ENCODE measurements around the gene PHF13. TPM values are rescaled to one million over a fixed set of nuclear protein-coding genes. Genes with fewer than 3 reads are reported as not detected.

PHF13 gene
- total and polyA plus RNA-seq, 9 donors = 11.0 to 32.4 (median 15.8) TPM

DNA sequence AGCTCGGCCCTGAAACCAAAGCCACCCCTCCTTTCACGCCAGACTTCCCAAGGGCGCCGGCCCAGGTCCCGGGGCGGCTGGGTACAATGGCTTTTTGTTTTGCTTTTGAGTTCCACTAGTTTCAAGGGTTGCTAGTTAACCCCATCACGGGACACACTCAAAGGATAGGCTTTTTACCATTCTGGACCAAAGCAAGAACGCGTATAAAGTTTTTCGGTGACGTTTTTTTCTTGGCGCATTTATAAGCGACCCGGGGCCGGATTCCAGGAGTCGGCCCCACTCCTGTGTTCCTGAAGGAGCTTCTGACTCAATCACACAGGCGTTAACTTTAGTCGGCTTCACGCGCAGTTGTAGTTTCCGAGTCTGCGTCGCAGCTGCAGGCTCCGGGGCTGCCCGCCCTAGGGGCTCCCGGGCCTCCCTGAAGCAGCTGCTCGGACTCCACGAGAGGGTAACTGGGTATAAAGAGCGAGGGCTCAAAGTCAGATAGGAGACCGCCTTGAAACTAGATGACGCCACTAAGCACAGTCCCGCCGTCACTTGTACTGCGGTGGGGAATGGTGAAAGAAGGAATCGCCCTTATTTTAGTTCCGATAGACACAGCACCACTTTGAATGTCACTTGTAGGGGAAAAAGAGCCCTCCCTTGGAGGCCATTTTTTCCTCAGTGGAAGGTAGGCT is 10.2 kb upstream of the PHF13 start:
- intact Hi-C loops (cut with DNase I) = no loop called here
- H3K4me1 ChIP-seq (ENCODE audit: insufficient read depth) = peaks cover 12% of the 10 kb centered on the region
- TF ChIP-seq, protein P1, sequence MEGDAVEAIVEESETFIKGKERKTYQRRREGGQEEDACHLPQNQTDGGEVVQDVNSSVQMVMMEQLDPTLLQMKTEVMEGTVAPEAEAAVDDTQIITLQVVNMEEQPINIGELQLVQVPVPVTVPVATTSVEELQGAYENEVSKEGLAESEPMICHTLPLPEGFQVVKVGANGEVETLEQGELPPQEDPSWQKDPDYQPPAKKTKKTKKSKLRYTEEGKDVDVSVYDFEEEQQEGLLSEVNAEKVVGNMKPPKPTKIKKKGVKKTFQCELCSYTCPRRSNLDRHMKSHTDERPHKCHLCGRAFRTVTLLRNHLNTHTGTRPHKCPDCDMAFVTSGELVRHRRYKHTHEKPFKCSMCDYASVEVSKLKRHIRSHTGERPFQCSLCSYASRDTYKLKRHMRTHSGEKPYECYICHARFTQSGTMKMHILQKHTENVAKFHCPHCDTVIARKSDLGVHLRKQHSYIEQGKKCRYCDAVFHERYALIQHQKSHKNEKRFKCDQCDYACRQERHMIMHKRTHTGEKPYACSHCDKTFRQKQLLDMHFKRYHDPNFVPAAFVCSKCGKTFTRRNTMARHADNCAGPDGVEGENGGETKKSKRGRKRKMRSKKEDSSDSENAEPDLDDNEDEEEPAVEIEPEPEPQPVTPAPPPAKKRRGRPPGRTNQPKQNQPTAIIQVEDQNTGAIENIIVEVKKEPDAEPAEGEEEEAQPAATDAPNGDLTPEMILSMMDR (IDR thresholded peaks at IDR 0.05) = no peak
- TF ChIP-seq EP300 (IDR thresholded peaks at IDR 0.05) = no peak
- no peak for TF ChIP-seq POLR2A (IDR thresholded peaks at IDR 0.05)
- H3K27ac ChIP-seq = peak overlapping the region; percentile 98 to 99
- 0 to 1% (median 0%) methylated on average over 36 of the region's 36 CpGs for WGBS, 3 donors
- no peaks in the 10 kb centered on the region for H3K27me3 ChIP-seq
- DNase-seq = peak; percentile 65 to 79 (median 76)
- H3K4me3 ChIP-seq = peak overlapping the region; percentile 45
- no peaks in the 10 kb centered on the region for H3K36me3 ChIP-seq
- no peaks in the 10 kb centered on the region for H3K9me3 ChIP-seq

DNA sequence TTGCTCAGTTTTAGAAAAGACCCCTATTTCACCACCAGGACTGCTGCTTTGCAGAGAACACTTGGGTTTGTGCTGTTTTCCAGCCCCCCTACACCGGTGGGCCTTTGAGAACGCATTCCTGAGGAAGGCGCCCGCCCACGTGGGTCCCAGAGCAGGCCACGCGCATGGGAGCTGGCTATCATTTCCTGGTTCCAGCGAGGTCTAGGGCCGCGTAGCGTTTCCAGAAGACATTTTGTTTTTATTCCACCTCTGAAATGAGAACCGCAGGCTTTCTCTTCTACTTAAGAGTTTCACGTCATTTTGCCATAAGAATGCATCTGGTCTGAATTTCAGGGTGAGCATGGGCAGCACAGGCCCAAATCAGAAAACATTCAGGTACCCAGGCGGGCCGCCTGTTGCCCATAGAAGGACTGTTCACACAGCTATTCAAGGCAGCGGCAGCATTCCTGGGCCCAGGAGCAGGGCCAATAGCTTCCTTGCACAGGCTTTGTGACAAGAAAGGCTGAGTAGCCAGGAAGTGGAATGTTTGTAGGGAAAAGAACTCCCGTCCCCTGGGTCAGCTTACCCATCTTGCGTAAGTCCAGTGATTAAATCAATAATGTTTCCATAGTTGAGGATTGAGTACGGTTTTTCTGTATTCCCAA is 9.5 kb upstream of the PHF13 start:
- H3K36me3 ChIP-seq = no peaks in the 10 kb centered on the region
- peak; percentile 76 to 84 (median 79) for DNase-seq
- TF ChIP-seq EP300 (IDR thresholded peaks at IDR 0.05) = no peak
- TF ChIP-seq, protein P1 (IDR thresholded peaks at IDR 0.05) = peak; percentile 6 to 51 (median 38)
- peak overlapping the region; percentile 45 for H3K4me3 ChIP-seq
- no peaks in the 10 kb centered on the region for H3K9me3 ChIP-seq
- peaks cover 8% of the 10 kb centered on the region for H3K4me1 ChIP-seq (ENCODE audit: insufficient read depth)
- WGBS, 3 donors = 3 to 7% (median 5%) methylated on average over 19 of the region's 19 CpGs
- no peaks in the 10 kb centered on the region for H3K27me3 ChIP-seq
- intact Hi-C loops (cut with DNase I) = no loop called here
- H3K27ac ChIP-seq = peak overlapping the region; percentile 98 to 99

DNA sequence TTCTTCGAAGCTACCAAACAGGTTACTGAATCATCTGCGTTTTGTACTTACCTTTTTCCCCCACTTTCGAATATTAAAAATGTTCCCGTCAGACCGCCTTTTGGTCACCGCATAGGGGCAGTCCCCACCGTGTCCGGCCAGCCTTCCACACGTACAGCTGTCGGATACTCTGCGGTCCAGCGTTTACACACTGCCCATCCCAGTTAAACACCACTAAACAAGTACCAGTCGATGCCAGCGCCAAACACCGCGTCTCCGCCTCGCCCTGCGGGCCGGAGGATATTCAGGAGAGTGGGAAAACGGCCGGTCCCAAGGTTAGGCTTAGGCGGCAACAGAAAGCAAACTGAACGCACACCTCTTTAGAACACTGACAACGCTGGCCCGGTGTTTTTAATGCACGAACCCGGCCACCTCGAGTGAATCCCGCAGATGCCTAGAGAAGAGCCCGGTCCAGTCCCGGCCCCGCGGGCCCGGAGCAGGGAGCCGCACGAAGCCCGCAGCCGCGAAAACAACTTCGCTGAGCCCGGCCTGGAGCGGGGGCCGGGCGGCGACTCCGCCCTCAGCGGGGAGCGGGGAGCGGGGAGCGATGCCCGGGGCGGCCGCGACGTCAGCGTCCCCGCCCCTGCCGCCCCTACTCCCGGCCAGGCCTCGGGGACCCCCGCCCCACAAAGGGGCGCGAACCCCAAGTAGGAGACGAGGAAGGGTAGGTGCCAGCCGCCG is 730 bp upstream of the PHF13 start:
- peak overlapping the region; percentile 58 for H3K4me3 ChIP-seq
- H3K27ac ChIP-seq = peak overlapping the region; percentile 82 to 98
- H3K9me3 ChIP-seq = no peaks in the 10 kb centered on the region
- peak in 3 of 5 donors; percentile 50 to 64 (median 63) for DNase-seq
- TF ChIP-seq POLR2A (IDR thresholded peaks at IDR 0.05) = peak; percentile 45
- TF ChIP-seq, protein P1 (IDR thresholded peaks at IDR 0.05) = no peak
- no peaks in the 10 kb centered on the region for H3K36me3 ChIP-seq
- WGBS, 3 donors = 0 to 1% (median 0%) methylated on average over 51 to 67 of the region's 67 CpGs
- peaks cover 6% of the 10 kb centered on the region for H3K4me1 ChIP-seq (ENCODE audit: insufficient read depth)
- intact Hi-C loops (cut with DNase I) = no loop called here
- H3K27me3 ChIP-seq = no peaks in the 10 kb centered on the region

DNA sequence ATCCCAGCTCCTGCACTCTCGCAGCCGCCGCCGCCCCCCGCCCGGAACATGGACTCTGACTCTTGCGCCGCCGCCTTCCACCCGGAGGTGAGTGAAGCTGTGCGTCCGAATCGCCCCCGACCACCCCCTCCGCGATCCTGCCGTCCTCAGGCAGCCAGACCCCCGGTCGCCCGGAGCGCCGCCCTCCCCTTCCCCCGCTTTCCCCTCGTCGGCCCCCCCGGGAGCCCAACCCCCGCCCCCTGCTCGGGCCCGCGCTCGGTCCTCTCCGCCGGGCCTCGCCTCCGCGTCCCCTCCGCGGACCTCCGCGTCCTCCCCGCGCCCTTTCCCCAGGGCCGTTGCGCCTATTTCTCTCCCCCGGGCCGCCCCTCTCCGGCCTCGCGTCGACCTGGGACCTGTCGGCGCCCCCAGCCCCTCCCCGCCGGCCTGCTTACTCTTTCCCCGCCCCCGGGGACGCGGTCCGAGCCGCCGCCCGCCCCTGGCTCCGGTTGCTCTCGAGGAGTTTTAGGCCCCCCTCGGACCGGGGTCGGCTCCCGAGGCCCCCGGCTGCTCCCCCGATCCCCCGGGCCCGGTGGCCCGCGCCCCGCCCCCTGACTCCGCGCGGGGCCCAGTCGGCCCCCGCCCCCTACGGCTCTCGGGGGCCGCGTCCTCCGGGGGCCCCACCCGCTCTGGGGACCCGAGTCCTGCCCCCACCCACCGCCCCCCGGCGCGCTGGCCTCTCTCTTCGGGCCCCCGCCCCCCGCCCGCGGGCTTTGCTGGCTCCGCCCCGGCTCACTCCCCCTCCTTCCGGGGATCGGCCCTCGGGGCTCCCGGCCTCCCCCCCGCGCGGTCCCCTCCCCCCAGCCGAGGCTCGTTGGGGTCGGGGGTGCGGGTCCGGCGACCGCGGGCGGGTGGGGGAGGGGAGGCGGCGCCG is 743 bp downstream of the PHF13 start:
- Histone ChIP-seq H3K9me3 (no peaks in the 10 kb centered on the region), H3K27me3 (no peaks in the 10 kb centered on the region), H3K27ac (peak overlapping the region; percentile 85 to 88), H3K36me3 (no peaks in the 10 kb centered on the region), H3K4me3 (peak overlapping the region; percentile 99), H3K4me1 (ENCODE audit: insufficient read depth) (peaks cover 6% of the 10 kb centered on the region)
- WGBS, 3 donors = 1 to 2% (median 1%) methylated on average over 34 to 114 of the region's 117 CpGs
- TF ChIP-seq, protein P1 (IDR thresholded peaks at IDR 0.05) = no peak
- no peak for TF ChIP-seq EP300 (IDR thresholded peaks at IDR 0.05)
- DNase-seq = peak; percentile 79 to 87 (median 85)
- intact Hi-C loops (cut with DNase I) = no loop called here
